HFF-Myc (cell line): Measurements from ENCODE around the gene SLAMF8.
A peak's percentile ranks its signal among the peaks of the same experiment; 100 is the strongest.

ENCODE experiments used
- DNase-seq: peaks from one replicate; pipeline ENCODE4 v3.0.0-alpha.2; 2011; ENCODE audit warnings: low read depth; ENCODE audit errors: extremely low read depth
- H3K4me3 ChIP-seq: replicated peaks from 2 replicates; pipeline ENCODE4 v1.5.1; 2011; ENCODE audit warnings: low read depth, mild to moderate bottlenecking, control low read depth, low read length
- CTCF ChIP-seq: IDR thresholded peaks from 2 replicates; pipeline ENCODE4 v1.5.1; 2012; ENCODE audit warnings: mild to moderate bottlenecking, low read depth, low read length, control low read depth; ENCODE audit errors: missing control alignments

The SLAMF8 gene

GRCh38 chr1:159826441-159827101 lies at the start of gene SLAMF8:
Gene SLAMF8, plus strand, starts transcription at chr1:159826873. Its CDS starts 26 bp downstream, at chr1:159826899.
- no peak for DNase-seq
- no peak for TF ChIP-seq CTCF
- H3K4me3 ChIP-seq: no peak within 1 kb of the TSS

GRCh38 chr1:159778266-159778665 lies 48.4 kb upstream of the SLAMF8 start:
- no peak for TF ChIP-seq CTCF
- no peak for DNase-seq
- H3K4me3 ChIP-seq: no peak overlapping the region

- H3K4me3 ChIP-seq: no peak overlapping the region
- TF ChIP-seq CTCF: no peak
- peak; percentile 15 for DNase-seq
Measured at GRCh38 chr1:159779403-159779851, 47.2 kb upstream of the SLAMF8 start.

GRCh38 chr1:159780583-159781582 lies 45.8 kb upstream of the SLAMF8 start, which contains the start of gene DUSP23:
Gene DUSP23, plus strand, starts transcription at chr1:159780962. Its CDS starts 139 bp downstream, at chr1:159781101.
- peak; percentile 84 for TF ChIP-seq CTCF
- H3K4me3 ChIP-seq: peak within 1 kb of the TSS; percentile 56
- DNase-seq: peak; percentile 90

- no peak for DNase-seq
- TF ChIP-seq CTCF: no peak
- peak overlapping the region; percentile 56; the same call in 1 of the 2 replicates for H3K4me3 ChIP-seq
Measured at GRCh38 chr1:159781992-159782391, 44.7 kb upstream of the SLAMF8 start.

- no peak overlapping the region for H3K4me3 ChIP-seq
Measured at GRCh38 chr1:159783724-159784123, 42.9 kb upstream of the SLAMF8 start.

More at GRCh38 chr1:159783724-159784123, 42.9 kb upstream of the SLAMF8 start:
- DNase-seq: no peak
- TF ChIP-seq CTCF: no peak
